Smooth muscle cell (in vitro differentiated cells): Measurements from ENCODE around the gene DGKI. TPM values are rescaled to one million over a fixed set of nuclear protein-coding genes. Genes with fewer than 3 reads are reported as not detected.
"Not testable (repeated sequence)": the region's sequence is repeated elsewhere in the genome, so short reads cannot be mapped to it uniquely, and the experiment has no call there.

Experiments
- DNase-seq: peaks from one replicate; lab custom pipeline; 2025; ENCODE audit not compliant: unreplicated experiment; lab: John Stamatoyannopoulos, UW
- H2AFZ ChIP-seq: fragments of 200-600 bp; sonication (generic); 2 replicates; pipeline ENCODE4 v1.6.0; 2016; ENCODE audit warnings: antibody characterized with exemption, low read depth, mild to moderate bottlenecking
- H3F3A ChIP-seq: fragments of 200-600 bp; sonication (generic); 2 replicates; pipeline ENCODE4 v1.6.0; 2017; ENCODE audit warnings: antibody characterized with exemption, low read depth
- H3K27ac ChIP-seq: fragments of 200-600 bp; sonication (generic); 2 replicates; pipeline ENCODE4 v1.5.1; 2016; ENCODE audit warnings: low read depth, mild to moderate bottlenecking
- H3K27me3 ChIP-seq: fragments of 200-600 bp; sonication (generic); 2 replicates; pipeline ENCODE4 v1.6.1; 2016; ENCODE audit warnings: low read depth, mild to moderate bottlenecking
- H3K36me3 ChIP-seq: fragments of 200-600 bp; sonication (generic); 2 replicates; pipeline ENCODE4 v1.5.1; 2016; ENCODE audit warnings: low read depth
- H3K4me1 ChIP-seq: fragments of 200-600 bp; sonication (generic); 2 replicates; pipeline ENCODE4 v1.5.1; 2016; ENCODE audit warnings: low read depth
- H3K4me2 ChIP-seq: fragments of 200-600 bp; sonication (generic); 2 replicates; pipeline ENCODE4 v1.6.0; 2016; ENCODE audit warnings: mild to moderate bottlenecking
- H3K4me3 ChIP-seq: fragments of 200-600 bp; sonication (generic); 2 replicates; pipeline ENCODE4 v1.5.1; 2016; ENCODE audit warnings: mild to moderate bottlenecking
- H3K79me2 ChIP-seq: fragments of 200-600 bp; sonication (generic); 2 replicates; pipeline ENCODE4 v1.6.0; 2016; ENCODE audit warnings: low read depth, mild to moderate bottlenecking
- H3K9ac ChIP-seq: fragments of 200-600 bp; sonication (generic); 2 replicates; pipeline ENCODE4 v1.6.0; 2016; ENCODE audit warnings: low read depth
- H3K9me3 ChIP-seq: fragments of 200-600 bp; sonication (generic); replicated peaks from 2 replicates; pipeline ENCODE4 v1.5.1; 2016; ENCODE audit warnings: low read depth
- H4K20me1 ChIP-seq: fragments of 200-600 bp; sonication (generic); 2 replicates; pipeline ENCODE4 v1.6.0; 2016; ENCODE audit warnings: low read depth
- CTCF ChIP-seq: fragments of 200-600 bp; sonication (generic); IDR thresholded peaks from 2 replicates; pipeline ENCODE4 v1.5.1; 2017; ENCODE audit warnings: borderline replicate concordance, mild to moderate bottlenecking, antibody characterized with exemption; ENCODE audit not compliant: insufficient read depth, poor library complexity, severe bottlenecking
- WGBS: methylation state at CpG from one replicate; pipeline ENCODE4 v1.1.7; 2016; ENCODE audit warnings: low lambda C conversion rate; 5-methylcytosine and 5-hydroxymethylcytosine counted together
- polyA plus RNA-seq: library from polyadenylated mRNA; unstranded; fragments of >200 nt; fragmentation: Nextera tagmentation; extraction: Ambion mirVana; gene quantifications from 2 replicates; pipeline ENCODE4 v1.2.1, GENCODE V29; 2016
- total RNA-seq: library from RNA; depleted of rRNA; stranded (reverse); fragments of >200 nt; gene quantifications from 2 replicates; pipeline ENCODE4 v1.2.3, GENCODE V29; 2014

Gene DGKI
- total and polyA plus RNA-seq, 2 experiments from 2014 or later: 2.5 to 6.2 TPM

- Histone ChIP-seq H3K9ac (no peak overlapping the region), H3K9me3 (no peaks in the 10 kb centered on the region)
Observed at GRCh38 chr7:137836541-137836940, 10.2 kb downstream of the DGKI start.

GRCh38 chr7:137836113-137836509 is 10.7 kb downstream of the DGKI start:
- no peak overlapping the region for H3K27ac ChIP-seq
- no peak overlapping the region for H3K4me3 ChIP-seq
- H2AFZ ChIP-seq: no peak overlapping the region
- H3K79me2 ChIP-seq: no peaks in the 10 kb centered on the region
- no peak for TF ChIP-seq CTCF
- H3K4me2 ChIP-seq: no peak overlapping the region
- 85% methylated on average over 3 of the region's 3 CpGs for WGBS
- H4K20me1 ChIP-seq: no peaks in the 10 kb centered on the region
- no peak for DNase-seq
- no peak overlapping the region for H3K9ac ChIP-seq
- H3K27me3 ChIP-seq: no peaks in the 10 kb centered on the region
- no peaks in the 10 kb centered on the region for H3K9me3 ChIP-seq
- no peaks in the 10 kb centered on the region for H3K36me3 ChIP-seq
- H3F3A ChIP-seq: no peaks in the 10 kb centered on the region
- H3K4me1 ChIP-seq: peaks cover 19% of the 10 kb centered on the region

More at GRCh38 chr7:137836541-137836940, 10.2 kb downstream of the DGKI start:
- no peaks in the 10 kb centered on the region for H3F3A ChIP-seq
- no peaks in the 10 kb centered on the region for H3K27me3 ChIP-seq
- H3K36me3 ChIP-seq: no peaks in the 10 kb centered on the region
- no peak for DNase-seq
- H3K4me3 ChIP-seq: no peak overlapping the region
- 93% methylated on average over 1 of the region's 1 CpG for WGBS
- H3K79me2 ChIP-seq: no peaks in the 10 kb centered on the region
- H2AFZ ChIP-seq: no peak overlapping the region
- H3K4me1 ChIP-seq: peaks cover 19% of the 10 kb centered on the region
- H3K4me2 ChIP-seq: no peak overlapping the region
- H4K20me1 ChIP-seq: no peaks in the 10 kb centered on the region
- TF ChIP-seq CTCF: no peak
- H3K27ac ChIP-seq: no peak overlapping the region

GRCh38 chr7:137835486-137836112 is 11.2 kb downstream of the DGKI start:
- WGBS: 91% methylated on average over 3 of the region's 3 CpGs
- H4K20me1 ChIP-seq: no peaks in the 10 kb centered on the region
- no peaks in the 10 kb centered on the region for H3K79me2 ChIP-seq
- no peak overlapping the region for H3K9ac ChIP-seq
- no peak overlapping the region for H3K4me3 ChIP-seq
- H3K4me1 ChIP-seq: peaks cover 14% of the 10 kb centered on the region
- no peak for DNase-seq
- no peak overlapping the region for H2AFZ ChIP-seq
- no peaks in the 10 kb centered on the region for H3K36me3 ChIP-seq
- H3K27me3 ChIP-seq: no peaks in the 10 kb centered on the region
- no peak for TF ChIP-seq CTCF
- no peaks in the 10 kb centered on the region for H3K9me3 ChIP-seq
- no peak overlapping the region for H3K27ac ChIP-seq
- no peaks in the 10 kb centered on the region for H3F3A ChIP-seq
- no peak overlapping the region for H3K4me2 ChIP-seq

GRCh38 chr7:137834552-137834951 is 12.2 kb downstream of the DGKI start:
- Histone ChIP-seq H3K27me3 (no peaks in the 10 kb centered on the region), H3F3A (no peaks in the 10 kb centered on the region), H3K36me3 (no peaks in the 10 kb centered on the region), H2AFZ (no peak overlapping the region), H3K9ac (no peak overlapping the region), H3K4me1 (peaks cover 6% of the 10 kb centered on the region), H3K4me3 (no peak overlapping the region), H4K20me1 (no peaks in the 10 kb centered on the region), H3K4me2 (no peak overlapping the region), H3K9me3 (no peaks in the 10 kb centered on the region), H3K27ac (no peak overlapping the region), H3K79me2 (no peaks in the 10 kb centered on the region)
- no peak for TF ChIP-seq CTCF
- DNase-seq: no peak
- 100% methylated on average over 1 of the region's 1 CpG for WGBS

- H3K9me3 ChIP-seq, H3K4me3 ChIP-seq, H3K27ac ChIP-seq, H3K27me3 ChIP-seq, H4K20me1 ChIP-seq, H3K9ac ChIP-seq, H3K79me2 ChIP-seq, H3K36me3 ChIP-seq, H3K4me1 ChIP-seq, H2AFZ ChIP-seq, H3F3A ChIP-seq, DNase-seq, H3K4me2 ChIP-seq: not testable (repeated sequence)
- WGBS: 95% methylated on average over 2 of the region's 2 CpGs
Observed at GRCh38 chr7:137832990-137833389, 13.8 kb downstream of the DGKI start.
